Endothelial cell of umbilical vein (primary cell): ENCODE measurements around the gene ITIH3. TPM values are rescaled to one million over a fixed set of nuclear protein-coding genes. Genes with fewer than 3 reads are reported as not detected.

Experiments used
- BruUV-seq: library from RNA; stranded (reverse); fragments of 400-500 nt; replicated peaks from 2 replicates; lab custom pipeline; 2021; lab: Mats Ljungman, UMichigan
- CTCF ChIA-PET: fragments of 300-600, 350-600 bp; sonication (Branson Sonifier 250); formaldehyde crosslinking; loops from one replicate; lab custom pipeline; 2021; ENCODE audit warnings: antibody characterized with exemption, inconsistent platforms; lab: Charles Lee
- POLR2A ChIA-PET: fragments of 300-600, 350-600 bp; sonication (Branson Sonifier 250); formaldehyde crosslinking; loops from one replicate; lab custom pipeline; 2021; ENCODE audit warnings: antibody characterized with exemption, inconsistent platforms; lab: Charles Lee
- DNase-seq: peaks from one replicate; pipeline ENCODE4 v3.0.0-alpha.2; 2011; ENCODE audit warnings: low read depth, low spot score
- FAIRE-seq: peaks from 2 replicates; lab custom pipeline; 2011; peaks lifted over from hg19 to GRCh38; lab: Jason Lieb, UNC
- H2AFZ ChIP-seq: 2 replicates; pipeline ENCODE4 v1.6.0; 2012; ENCODE audit warnings: low read depth, low read length, control low read depth, inconsistent platforms
- H3K27ac ChIP-seq: 2 replicates; pipeline ENCODE4 v1.5.1; 2011; ENCODE audit warnings: low read depth, mild to moderate bottlenecking, control low read depth, low read length, moderate library complexity; ENCODE audit not compliant: insufficient read depth
- H3K27me3 ChIP-seq, 2 experiments: 2 replicates each; pipeline versions ENCODE4 v1.6.0 to v1.6.1; 2011; ENCODE audit warnings: low read length in 2 of 2, mixed read lengths in 1 of 2; ENCODE audit not compliant: control insufficient read depth in 2 of 2, insufficient read depth in 2 of 2
- H3K36me3 ChIP-seq, 2 experiments: 2 replicates in 1 of 2; 3 replicates in 1 of 2; pipeline ENCODE4 v1.5.1; 2011; ENCODE audit warnings: low read length in 2 of 2, mild to moderate bottlenecking in 1 of 2, moderate library complexity in 1 of 2; ENCODE audit not compliant: control insufficient read depth in 2 of 2, insufficient read depth in 2 of 2; ENCODE audit errors: extremely low read depth in 1 of 2
- H3K4me1 ChIP-seq: 3 replicates; pipeline ENCODE4 v1.5.1; 2011; ENCODE audit warnings: mild to moderate bottlenecking, low read length; ENCODE audit not compliant: control insufficient read depth, insufficient read depth; ENCODE audit errors: extremely low read depth
- H3K4me2 ChIP-seq: 2 replicates; pipeline ENCODE4 v1.6.1; 2011; ENCODE audit warnings: low read length, control low read depth, mixed read lengths; ENCODE audit not compliant: insufficient read depth
- H3K4me3 ChIP-seq, 3 experiments: fragments of 200-600 bp in 1 of 3; sonication (generic), shearing (Covaris generic) in 1 of 3; replicated peaks in 1 of 3; 2 replicates each; pipeline ENCODE4 v1.5.1; 2011 to 2016; ENCODE audit warnings: control low read depth in 3 of 3, low read length in 3 of 3, mild to moderate bottlenecking in 2 of 3, inconsistent platforms in 1 of 3, low read depth in 1 of 3, moderate library complexity in 1 of 3; ENCODE audit not compliant: insufficient read depth in 1 of 3
- H3K79me2 ChIP-seq: 2 replicates; pipeline ENCODE4 v1.6.0; 2012; ENCODE audit warnings: low read length, inconsistent platforms; ENCODE audit not compliant: control insufficient read depth, insufficient read depth
- H3K9ac ChIP-seq: replicated peaks from 2 replicates; pipeline ENCODE3; 2011; ENCODE audit warnings: low read length, control low read depth; ENCODE audit not compliant: insufficient read depth; ENCODE audit errors: extremely low read depth
- H3K9me1 ChIP-seq: replicated peaks from 3 replicates; pipeline ENCODE4 v1.6.0; 2011; ENCODE audit warnings: mild to moderate bottlenecking, low read length; ENCODE audit not compliant: control insufficient read depth, insufficient read depth; ENCODE audit errors: extremely low read depth
- H3K9me3 ChIP-seq: replicated peaks from 2 replicates; pipeline ENCODE4 v1.5.1; 2012; ENCODE audit warnings: low read length, inconsistent platforms; ENCODE audit not compliant: control insufficient read depth, insufficient read depth
- H4K20me1 ChIP-seq: replicated peaks from 2 replicates; pipeline ENCODE3; 2011; ENCODE audit warnings: mild to moderate bottlenecking, low read length; ENCODE audit not compliant: control insufficient read depth, insufficient read depth; ENCODE audit errors: extremely low read depth
- JUN ChIP-seq: IDR thresholded peaks from 2 replicates; pipeline ENCODE4 v1.6.1; 2011; ENCODE audit warnings: borderline replicate concordance, low read depth; ENCODE audit not compliant: insufficient read length, insufficient read depth
- POLR2AphosphoS5 ChIP-seq: IDR thresholded peaks from 2 replicates; pipeline ENCODE4 v1.6.1; 2012; ENCODE audit warnings: low read depth, mild to moderate bottlenecking, control low read depth, low read length, moderate library complexity; ENCODE audit not compliant: insufficient read depth
- dilution Hi-C: fragments of 300-500 bp; cut with MboI; formaldehyde crosslinking; loops from one replicate; pipeline ENCODE4 v1.15.0; 2019; ENCODE audit warnings: low sequenced_read_pairs; ENCODE audit not compliant: extremely low pct_ligation_motif_present
- intact Hi-C: fragments of 100-400 bp; cut with micrococcal nuclease; formaldehyde crosslinking; loops from one replicate; pipeline ENCODE4 v1.10.0; 2022
- microRNA-seq: library from miRNA; unstranded; fragments of <30 nt; microRNA quantifications from one replicate; pipeline ENCODE4 v1.2.0, GENCODE V29; 2021; ENCODE audit warnings: borderline number of aligned reads, borderline replicate concordance
- polyA plus RNA-seq, 4 experiments: library from polyadenylated mRNA; depleted of rRNA in 3 of 4; stranded (reverse) in 3 of 4; unstranded in 1 of 4; fragments of >200 nt; gene quantifications; 2 replicates each; pipeline versions ENCODE4 v1.2.1 to v1.2.3, GENCODE V29; 2011 to 2012; ENCODE audit warnings: missing spikeins in 1 of 4
- small RNA-seq: library from RNA; depleted of rRNA; stranded (forward); fragments of <200 nt; gene quantifications from one replicate; pipeline ENCODE3, GENCODE V24; 2012; ENCODE audit warnings: low replicate concordance, low read depth; ENCODE audit not compliant: insufficient read depth, insufficient read length
- total RNA-seq: library from RNA; stranded (reverse); gene quantifications from 2 replicates; pipeline ENCODE4 v1.2.3, GENCODE V29; 2021
- TF ChIP-seq, protein P1 (sequence below): IDR thresholded peaks from 2 replicates; pipeline ENCODE4 v1.6.1; 2011; ENCODE audit not compliant: insufficient read depth, insufficient read length
- TF ChIP-seq, protein P2 (sequence below), 2 donors: IDR thresholded peaks; 1 replicate in 1 of 2; 2 replicates in 1 of 2; pipeline ENCODE4 v1.5.1; 2011; ENCODE audit warnings: low read length in 2 of 2, mild to moderate bottlenecking in 2 of 2, moderate library complexity in 2 of 2, control low read depth in 1 of 2, inconsistent platforms in 1 of 2, low read depth in 1 of 2; ENCODE audit not compliant: insufficient read depth in 1 of 2; ENCODE audit errors: extremely low read depth in 1 of 2

Gene ITIH3
- total and polyA plus RNA-seq, 2 donors (not counting 3 experiments of a cell fraction or from before 2014, with no cell fraction given): not detected

DNA sequence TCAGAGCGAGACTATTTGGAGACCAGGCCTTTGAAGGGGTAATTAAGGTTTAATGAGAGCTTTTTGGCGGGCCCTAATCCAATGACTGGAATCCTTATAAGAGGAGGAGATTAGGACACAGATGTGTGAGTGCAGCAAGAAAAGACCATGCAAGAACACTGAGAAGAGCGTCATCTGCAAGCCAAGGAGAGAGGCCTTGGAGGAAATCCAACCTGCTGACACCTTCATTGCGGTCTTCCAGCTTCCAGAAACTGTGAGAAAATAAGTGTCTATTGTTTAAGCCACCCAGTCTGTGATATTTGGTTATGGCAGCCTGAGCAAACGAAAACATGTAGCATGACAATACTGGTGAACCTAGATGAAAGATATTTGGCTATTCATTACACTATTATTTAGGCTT is 63.3 kb downstream of the ITIH3 start:
- Histone ChIP-seq H4K20me1 (no peaks in the 10 kb centered on the region), H3K9ac (no peak overlapping the region), H3K4me3 (no peak overlapping the region), H3K79me2 (no peaks in the 10 kb centered on the region), H3K27me3 (no peaks in the 10 kb centered on the region), H3K9me1 (no peaks in the 10 kb centered on the region), H3K27ac (no peak overlapping the region), H3K36me3 (no peaks in the 10 kb centered on the region), H3K4me2 (no peak overlapping the region), H3K9me3 (no peaks in the 10 kb centered on the region), H3K4me1 (no peaks in the 10 kb centered on the region), H2AFZ (no peak overlapping the region)
- no peak for TF ChIP-seq POLR2AphosphoS5
- TF ChIP-seq JUN: no peak
- TF ChIP-seq, protein P1, sequence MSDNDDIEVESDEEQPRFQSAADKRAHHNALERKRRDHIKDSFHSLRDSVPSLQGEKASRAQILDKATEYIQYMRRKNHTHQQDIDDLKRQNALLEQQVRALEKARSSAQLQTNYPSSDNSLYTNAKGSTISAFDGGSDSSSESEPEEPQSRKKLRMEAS: no peak
- TF ChIP-seq, protein P2, sequence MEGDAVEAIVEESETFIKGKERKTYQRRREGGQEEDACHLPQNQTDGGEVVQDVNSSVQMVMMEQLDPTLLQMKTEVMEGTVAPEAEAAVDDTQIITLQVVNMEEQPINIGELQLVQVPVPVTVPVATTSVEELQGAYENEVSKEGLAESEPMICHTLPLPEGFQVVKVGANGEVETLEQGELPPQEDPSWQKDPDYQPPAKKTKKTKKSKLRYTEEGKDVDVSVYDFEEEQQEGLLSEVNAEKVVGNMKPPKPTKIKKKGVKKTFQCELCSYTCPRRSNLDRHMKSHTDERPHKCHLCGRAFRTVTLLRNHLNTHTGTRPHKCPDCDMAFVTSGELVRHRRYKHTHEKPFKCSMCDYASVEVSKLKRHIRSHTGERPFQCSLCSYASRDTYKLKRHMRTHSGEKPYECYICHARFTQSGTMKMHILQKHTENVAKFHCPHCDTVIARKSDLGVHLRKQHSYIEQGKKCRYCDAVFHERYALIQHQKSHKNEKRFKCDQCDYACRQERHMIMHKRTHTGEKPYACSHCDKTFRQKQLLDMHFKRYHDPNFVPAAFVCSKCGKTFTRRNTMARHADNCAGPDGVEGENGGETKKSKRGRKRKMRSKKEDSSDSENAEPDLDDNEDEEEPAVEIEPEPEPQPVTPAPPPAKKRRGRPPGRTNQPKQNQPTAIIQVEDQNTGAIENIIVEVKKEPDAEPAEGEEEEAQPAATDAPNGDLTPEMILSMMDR (IDR thresholded peaks at IDR 0.05; ENCODE audit: extremely low read depth in 1 of 2, insufficient read depth in 1 of 2, low read depth in 1 of 2, low read length in 2 of 2): no peak
- ChIA-PET POLR2A (no interaction called here), CTCF (no interaction called here)
- peak; percentile 8 for FAIRE-seq
- dilution Hi-C loops (no loop called here), intact Hi-C loops (no loop called here)
- BruUV-seq: no TSS peak
- DNase-seq: no peak

Small RNA genes lying within 50 kb of the gene (microRNA-seq; reads per million reads assigned to microRNA genes)
- gene MIR8064: not detected

Small RNA genes lying within 50 kb of the gene (small RNA-seq; reads per million reads assigned to genes)
- not detected for gene MIR8064
- gene MUSTN1: not detected

Other genes with a start within 250 kb of the ITIH3 start
- 77.1 and 87.1 TPM in 2 replicates for gene PBRM1, start 108.9 kb upstream of the ITIH3 start, total RNA-seq
- gene PBRM1, start 108.9 kb upstream of the ITIH3 start, polyA plus RNA-seq: 18.2 and 26.7 TPM in 2 replicates
- gene GNL3, start 108.8 kb upstream of the ITIH3 start, total RNA-seq: 109 and 111 TPM in 2 replicates
- gene GNL3, start 108.8 kb upstream of the ITIH3 start, polyA plus RNA-seq: 21.0 and 27.8 TPM in 2 replicates
- 69.9 and 73.5 TPM in 2 replicates for gene GLT8D1, start 89.0 kb upstream of the ITIH3 start, total RNA-seq
- 61.8 and 63.7 TPM in 2 replicates for gene GLT8D1, start 89.0 kb upstream of the ITIH3 start, polyA plus RNA-seq
- 100 and 107 TPM in 2 replicates for gene SPCS1, start 88.7 kb upstream of the ITIH3 start, total RNA-seq
- gene SPCS1, start 88.7 kb upstream of the ITIH3 start, polyA plus RNA-seq: 159 and 240 TPM in 2 replicates
- 20.8 and 24.0 TPM in 2 replicates for gene NEK4, start 23.9 kb upstream of the ITIH3 start, total RNA-seq
- 3.6 and 4.4 TPM in 2 replicates for gene NEK4, start 23.9 kb upstream of the ITIH3 start, polyA plus RNA-seq
- gene ITIH1, start 17.2 kb upstream of the ITIH3 start, total RNA-seq: not detected in 2 replicates
- gene ITIH1, start 17.2 kb upstream of the ITIH3 start, polyA plus RNA-seq: not detected in 2 replicates
- 0.60 and 2.4 TPM in 2 replicates for gene ITIH4, start 35.9 kb downstream of the ITIH3 start, total RNA-seq
- gene ITIH4, start 35.9 kb downstream of the ITIH3 start, polyA plus RNA-seq: 0.17 and 0.46 TPM in 2 replicates
- gene MUSTN1, start 40.2 kb downstream of the ITIH3 start, total RNA-seq: 0.62 and 2.2 TPM in 2 replicates
- gene MUSTN1, start 40.2 kb downstream of the ITIH3 start, polyA plus RNA-seq: 1.1 TPM in 2 replicates
- gene STIMATE, start 102.8 kb downstream of the ITIH3 start, total RNA-seq: 18.2 and 19.6 TPM in 2 replicates
- 24.0 and 25.9 TPM in 2 replicates for gene STIMATE, start 102.8 kb downstream of the ITIH3 start, polyA plus RNA-seq